SU-DHL-6 (cell line): ENCODE results near the gene NRIP3.

Experiments
- CTCF ChIP-seq: fragments of 200-600 bp; sonication (generic); IDR thresholded peaks from one replicate; pipeline ENCODE4 v1.5.1; 2017; ENCODE audit warnings: antibody characterized with exemption, mild to moderate bottlenecking, low read length, moderate library complexity; ENCODE audit not compliant: insufficient read depth, poor library complexity, severe bottlenecking
- EZH2phosphoT487 ChIP-seq: fragments of 200-600 bp; sonication (generic), shearing (Covaris generic); conservative IDR thresholded peaks from 2 replicates; pipeline ENCODE4 v1.6.1; 2018; ENCODE audit warnings: mild to moderate bottlenecking, antibody characterized with exemption, low read length, moderate library complexity, mixed read lengths

- TF ChIP-seq CTCF (no peak), EZH2phosphoT487 (no peak)
These were observed 6.3 kb downstream of the NRIP3 start for GRCh38 chr11:8997451-8997850.
